Measurements from ENCODE around the gene GPR176.

DNA sequence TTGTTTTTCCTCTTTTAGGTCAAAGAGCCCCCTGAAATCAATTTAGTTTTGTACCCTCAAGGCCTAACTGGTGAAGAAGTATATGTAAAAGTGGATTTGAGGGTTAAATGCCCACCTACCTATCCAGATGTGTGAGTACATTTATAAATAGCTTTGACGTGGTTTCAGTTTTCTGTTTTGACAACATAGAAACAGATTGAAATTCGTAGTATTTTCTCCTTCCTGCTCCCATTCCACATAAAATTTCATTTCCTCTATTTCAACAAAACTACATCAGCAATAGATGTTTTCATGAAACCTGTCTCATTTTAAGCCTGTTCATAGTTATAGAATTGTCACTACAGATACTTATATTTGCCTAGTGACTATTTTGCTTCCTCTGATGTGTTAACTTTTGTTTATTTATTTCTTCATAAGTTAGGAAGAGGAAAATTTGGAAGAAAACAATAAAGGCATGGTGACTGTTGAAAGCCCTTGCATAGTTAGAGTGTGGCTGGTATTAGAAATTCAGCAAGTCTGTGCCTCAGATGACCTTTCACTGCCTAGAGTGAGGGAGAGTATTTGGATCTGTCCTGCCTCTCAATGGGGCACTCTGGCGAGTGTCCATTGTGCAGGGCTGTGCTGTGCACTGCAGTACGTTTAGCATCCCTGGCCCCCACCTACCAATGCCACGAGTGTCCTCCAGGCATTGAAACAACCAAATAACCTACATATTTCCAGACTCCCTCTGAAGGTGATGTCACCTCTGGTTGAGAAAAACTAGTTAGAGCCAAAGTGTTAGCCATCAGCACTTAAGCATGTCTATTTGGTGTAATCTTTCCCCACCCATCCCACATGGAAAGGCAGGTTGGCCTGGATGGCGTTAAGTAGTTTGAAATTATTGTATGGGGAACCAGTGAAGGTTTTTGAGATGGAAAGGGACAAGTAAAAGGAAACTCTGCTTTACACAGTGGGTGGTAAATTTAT lies 19.7 kb upstream of the GPR176 start:
- TF ChIP-seq CTCF (IDR thresholded peaks at IDR 0.05) = no peak
- no peak for TF ChIP-seq POLR2A (IDR thresholded peaks at IDR 0.05)

Measured in thyroid gland (tissue), 4 donors.